HEK293 (cell line): ENCODE measurements around the gene MAP3K9.
A peak's percentile ranks its signal among the peaks of the same experiment; 100 is the strongest.

Experiments
- CTCF ChIA-PET: fragments of 350-600 bp; formaldehyde crosslinking; extraction: SDS; loops from one replicate; lab custom pipeline; 2021; ENCODE audit warnings: antibody characterized with exemption; lab: Yijun Ruan, JAX
- POLR2A ChIA-PET: fragments of 300-600 bp; formaldehyde crosslinking; extraction: SDS; loops from one replicate; lab custom pipeline; 2020; ENCODE audit warnings: antibody characterized with exemption, inconsistent platforms; lab: Yijun Ruan, JAX
- H3K27ac ChIP-seq: fragments of 200-500 bp; sonication (Bioruptor generic); 2 replicates; pipeline ENCODE4 v1.5.1; 2014; ENCODE audit warnings: low read depth, low read length, control low read depth, inconsistent platforms; ENCODE audit errors: extremely low read depth
- H3K36me3 ChIP-seq, 2 experiments: fragments of 200-500 bp in 1 of 2; sonication (Bioruptor generic) in 1 of 2; 1 replicate in 1 of 2; 2 replicates in 1 of 2; pipeline ENCODE4 v1.5.1; 2014 to 2017; ENCODE audit warnings: inconsistent platforms in 2 of 2, low read length in 2 of 2; ENCODE audit not compliant: control insufficient read depth in 2 of 2, insufficient read depth in 1 of 2
- H3K4me1 ChIP-seq: fragments of 200-500 bp; sonication (Bioruptor generic); 2 replicates; pipeline ENCODE4 v1.5.1; 2014; ENCODE audit warnings: mild to moderate bottlenecking, low read length, inconsistent platforms; ENCODE audit not compliant: control insufficient read depth, insufficient read depth
- H3K4me3 ChIP-seq: 2 replicates; pipeline ENCODE4 v1.5.1; 2011; ENCODE audit warnings: low read depth, mild to moderate bottlenecking, control low read depth, low read length, moderate library complexity
- H3K9me3 ChIP-seq: fragments of 200-500 bp; sonication (Bioruptor generic); 2 replicates; pipeline ENCODE4 v1.5.1; 2014; ENCODE audit warnings: low read depth, low read length, inconsistent platforms; ENCODE audit not compliant: control insufficient read depth, insufficient read depth
- BCL6B ChIP-seq: fragments of 450-650 bp; formaldehyde crosslinking; IDR thresholded peaks from 2 replicates; pipeline ENCODE4 v1.5.1; 2017; ENCODE audit warnings: missing biosample characterization, missing genetic modification characterization
- SP3 ChIP-seq: fragments of 450-650 bp; formaldehyde crosslinking; IDR thresholded peaks from 2 replicates; pipeline ENCODE4 v1.5.1; 2016; ENCODE audit warnings: missing biosample characterization, missing genetic modification characterization
- ZBTB17 ChIP-seq: fragments of 450-650 bp; formaldehyde crosslinking; IDR thresholded peaks from 2 replicates; pipeline ENCODE4 v1.5.1; 2016; ENCODE audit warnings: missing biosample characterization, missing genetic modification characterization
- ZFP69B ChIP-seq: fragments of 450-650 bp; formaldehyde crosslinking; IDR thresholded peaks from 2 replicates; pipeline ENCODE4 v1.5.1; 2016; ENCODE audit warnings: missing biosample characterization, missing genetic modification characterization
- ZNF169 ChIP-seq: fragments of 450-650 bp; formaldehyde crosslinking; IDR thresholded peaks from 2 replicates; pipeline ENCODE4 v1.5.1; 2016; ENCODE audit warnings: missing biosample characterization, missing genetic modification characterization
- ZNF239 ChIP-seq: fragments of 450-650 bp; formaldehyde crosslinking; IDR thresholded peaks from 2 replicates; pipeline ENCODE4 v1.5.1; 2016; ENCODE audit warnings: missing biosample characterization, missing genetic modification characterization
- ZNF341 ChIP-seq: fragments of 450-650 bp; formaldehyde crosslinking; IDR thresholded peaks from 2 replicates; pipeline ENCODE4; 2016; ENCODE audit warnings: low read depth, missing biosample characterization, missing genetic modification characterization
- ZNF362 ChIP-seq: fragments of 450-650 bp; formaldehyde crosslinking; IDR thresholded peaks from 2 replicates; pipeline ENCODE4 v1.5.1; 2016; ENCODE audit warnings: missing biosample characterization, missing genetic modification characterization
- ZNF366 ChIP-seq: fragments of 450-650 bp; formaldehyde crosslinking; conservative IDR thresholded peaks from 2 replicates; pipeline ENCODE4 v1.5.1; 2016; ENCODE audit warnings: missing biosample characterization, missing genetic modification characterization
- ZNF558 ChIP-seq: fragments of 450-650 bp; formaldehyde crosslinking; IDR thresholded peaks from 2 replicates; pipeline ENCODE4 v1.5.1; 2016; ENCODE audit warnings: missing biosample characterization, missing genetic modification characterization
- ZNF561 ChIP-seq: fragments of 450-650 bp; IDR thresholded peaks from 2 replicates; pipeline ENCODE4 v1.5.1; 2018; ENCODE audit warnings: missing biosample characterization, missing genetic modification characterization, borderline replicate concordance
- ZNF600 ChIP-seq: fragments of 450-650 bp; formaldehyde crosslinking; IDR thresholded peaks from 2 replicates; pipeline ENCODE4 v1.5.1; 2016; ENCODE audit warnings: missing biosample characterization, missing genetic modification characterization
- ZNF701 ChIP-seq: fragments of 450-650 bp; formaldehyde crosslinking; IDR thresholded peaks from 2 replicates; pipeline ENCODE4 v1.5.1; 2016; ENCODE audit warnings: missing biosample characterization, missing genetic modification characterization
- ZNF747 ChIP-seq: fragments of 450-650 bp; formaldehyde crosslinking; IDR thresholded peaks from 2 replicates; pipeline ENCODE4 v1.5.1; 2016; ENCODE audit warnings: missing biosample characterization, missing genetic modification characterization
- ZSCAN16 ChIP-seq: fragments of 450-650 bp; formaldehyde crosslinking; IDR thresholded peaks from 2 replicates; pipeline ENCODE4 v1.5.1; 2016; ENCODE audit warnings: missing biosample characterization, missing genetic modification characterization

The MAP3K9 gene

GRCh38 chr14:70812124-70812818, 3.0 kb upstream of the MAP3K9 start:
- Histone ChIP-seq H3K4me1 (peaks cover 4% of the 10 kb centered on the region; the same call in 1 of the 2 replicates), H3K9me3 (no peaks in the 10 kb centered on the region), H3K27ac (no peak overlapping the region), H3K4me3 (no peak overlapping the region), H3K36me3 (no peaks in the 10 kb centered on the region)
- no peak for TF ChIP-seq ZFP69B (tag by site-specific recombination)
- peak; percentile 94 for TF ChIP-seq ZNF341 (tag by site-specific recombination)
- ChIA-PET CTCF (no interaction called here), POLR2A (no interaction called here)

GRCh38 chr14:70811578-70811977, 2.3 kb upstream of the MAP3K9 start:
- no peaks in the 10 kb centered on the region for H3K36me3 ChIP-seq
- H3K4me1 ChIP-seq, result peaks cover 4% of the 10 kb centered on the region; the same call in 1 of the 2 replicates
- H3K27ac ChIP-seq, result no peak overlapping the region
- no peak for TF ChIP-seq ZNF701 (tag by site-specific recombination)
- TF ChIP-seq ZNF362 (tag by site-specific recombination), result peak; percentile 71; the same call in 1 of the 2 replicates
- CTCF ChIA-PET, result no interaction called here
- no peak overlapping the region for H3K4me3 ChIP-seq
- POLR2A ChIA-PET, result no interaction called here
- no peaks in the 10 kb centered on the region for H3K9me3 ChIP-seq

GRCh38 chr14:70811050-70811449, 1.7 kb upstream of the MAP3K9 start:
- Histone ChIP-seq H3K36me3 (no peaks in the 10 kb centered on the region), H3K4me3 (no peak overlapping the region; the same call in 1 of the 2 replicates), H3K27ac (no peak overlapping the region), H3K9me3 (no peaks in the 10 kb centered on the region), H3K4me1 (peaks cover 4% of the 10 kb centered on the region; the same call in 1 of the 2 replicates)
- CTCF ChIA-PET, result no interaction called here
- no peak for TF ChIP-seq ZNF239
- no peak for TF ChIP-seq ZNF747 (tag by site-specific recombination)
- TF ChIP-seq ZSCAN16 (tag by site-specific recombination), result no peak
- no peak for TF ChIP-seq ZNF169
- POLR2A ChIA-PET, result no interaction called here

GRCh38 chr14:70810621-70811020, 1.3 kb upstream of the MAP3K9 start:
- POLR2A ChIA-PET, result interaction anchor here (0.6 to 2.1 kb wide), 3 partner anchors 12 to 203 kb away, joined by 5 to 17 read pairs (median 9); no protein-coding TSS in a partner anchor
- Histone ChIP-seq H3K27ac (peak overlapping the region; percentile 64; the same call in 1 of the 2 replicates), H3K9me3 (no peaks in the 10 kb centered on the region), H3K4me3 (peak overlapping the region; percentile 85; the same call in 1 of the 2 replicates), H3K4me1 (peaks cover 4% of the 10 kb centered on the region; the same call in 1 of the 2 replicates), H3K36me3 (no peaks in the 10 kb centered on the region)
- CTCF ChIA-PET, result no interaction called here
- TF ChIP-seq SP3 (tag by site-specific recombination), result no peak
- TF ChIP-seq ZNF558 (tag by site-specific recombination), result no peak
- TF ChIP-seq ZNF366 (tag by site-specific recombination), result 0 out of 2 replicates have a peak, but pooled peaks have one; percentile 20
- 0 out of 2 replicates have a peak, but pooled peaks have one; percentile 44 for TF ChIP-seq ZNF600 (tag by site-specific recombination)
- TF ChIP-seq ZNF561, result no peak
- TF ChIP-seq ZBTB17, result peak; percentile 6; the same call in 1 of the 2 replicates
- TF ChIP-seq BCL6B (tag by site-specific recombination), result no peak
- TF ChIP-seq, all 188 proteins: peak for 3
